DOHH2 (cell line): ENCODE measurements around the gene SLC2A4.

Source experiments
- CTCF ChIP-seq: fragments of 200-600 bp; sonication (generic); IDR thresholded peaks from one replicate; pipeline ENCODE4 v1.5.1; 2014; ENCODE audit warnings: antibody characterized with exemption, mild to moderate bottlenecking, low read depth, low read length; ENCODE audit not compliant: poor library complexity, severe bottlenecking
- EZH2phosphoT487 ChIP-seq: fragments of 200-600 bp; sonication (generic); IDR thresholded peaks from 2 replicates; pipeline ENCODE4 v1.6.1; 2017; ENCODE audit warnings: borderline replicate concordance, mild to moderate bottlenecking, antibody characterized with exemption, low read length, moderate library complexity, mixed read lengths

- TF ChIP-seq CTCF = no peak
- TF ChIP-seq EZH2phosphoT487 = no peak
Observed at GRCh38 chr17:7235693-7236665, 45.5 kb upstream of the SLC2A4 start.
